ENCODE results near the gene PHLDB1. TPM values are rescaled to one million over a fixed set of nuclear protein-coding genes. Genes with fewer than 3 reads are reported as not detected.

PHLDB1 gene
- total and polyA plus RNA-seq, 5 donors, result 110 to 177 (median 136) TPM

DNA sequence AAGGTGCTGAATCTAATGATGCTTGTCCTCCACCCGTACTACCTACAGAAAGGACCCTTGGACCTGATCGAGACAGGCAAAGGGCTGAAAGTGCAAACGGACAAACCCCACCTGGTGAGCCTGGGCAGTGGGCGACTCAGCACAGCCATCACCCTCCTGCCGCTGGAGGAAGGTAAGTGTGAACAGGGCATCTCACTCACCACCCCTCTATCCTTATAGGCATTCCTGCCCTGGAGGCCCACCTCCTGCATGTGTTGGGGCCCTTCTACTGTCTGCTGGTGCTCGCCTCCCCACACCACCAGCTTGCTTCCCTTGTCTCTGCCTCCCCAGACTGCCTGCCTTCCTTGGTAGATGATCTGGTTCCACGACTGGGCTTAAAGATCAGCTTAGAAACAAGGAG is 7.1 kb downstream of the PHLDB1 start:
- WGBS, result 74% methylated on average over 7 of the region's 7 CpGs
- DNase-seq (peak in 1 of 3 donors; percentile 9), ATAC-seq (no peak)
- no peaks in the 10 kb centered on the region for H3K27me3 ChIP-seq (ENCODE audit: control insufficient read depth, insufficient read depth)
- H3K27ac ChIP-seq (ENCODE audit: low read length), result no peak overlapping the region
- H3K4me3 ChIP-seq (ENCODE audit: low read length), result no peak overlapping the region
- H3K4me1 ChIP-seq (ENCODE audit: control insufficient read depth, insufficient read depth, low read length), result peaks cover 14% of the 10 kb centered on the region
- no peaks in the 10 kb centered on the region for H3K9me3 ChIP-seq (ENCODE audit: control insufficient read depth, low read length)
- intact Hi-C loops (cut with DNase I), result no loop called here

DNA sequence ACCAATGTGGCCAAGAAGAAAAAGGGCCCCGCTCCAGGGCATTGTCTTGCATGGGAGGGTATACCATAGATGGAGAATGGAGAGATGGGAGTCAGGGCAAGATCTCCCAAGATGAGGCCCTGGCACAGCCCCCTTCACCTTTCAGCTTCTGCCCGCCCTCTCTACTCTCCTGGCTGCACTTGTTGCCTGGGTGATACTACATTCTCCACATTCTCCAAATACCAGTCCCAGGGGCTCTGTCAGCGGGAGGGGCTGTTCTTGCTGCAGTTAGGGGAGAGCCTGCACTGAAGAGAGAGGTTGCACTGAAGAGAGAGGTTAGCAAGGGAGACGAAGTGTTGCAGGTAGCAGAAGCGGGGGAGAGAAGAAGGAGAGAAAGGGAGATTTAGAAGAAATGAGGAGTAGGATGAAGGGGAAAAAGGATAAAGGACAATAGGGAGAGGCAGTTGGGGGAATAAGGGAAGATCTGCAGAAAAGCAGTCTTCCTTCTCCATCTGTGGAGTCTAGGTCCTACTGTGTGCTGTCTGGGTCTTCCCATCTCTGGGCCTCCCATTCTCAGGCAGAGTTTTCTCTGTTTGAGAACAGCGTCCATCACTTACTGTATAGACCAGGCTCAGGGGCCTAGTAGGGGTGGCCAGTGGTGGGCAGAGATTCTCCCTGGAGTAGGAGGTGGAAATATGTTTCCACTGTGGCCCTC is 8.0 kb downstream of the PHLDB1 start:
- H3K9me3 ChIP-seq (ENCODE audit: control insufficient read depth, low read length), result no peaks in the 10 kb centered on the region
- no peak overlapping the region for H3K27ac ChIP-seq (ENCODE audit: low read length)
- 84% methylated on average over 6 of the region's 6 CpGs for WGBS
- no peaks in the 10 kb centered on the region for H3K27me3 ChIP-seq (ENCODE audit: control insufficient read depth, insufficient read depth)
- peaks cover 20% of the 10 kb centered on the region for H3K4me1 ChIP-seq (ENCODE audit: control insufficient read depth, insufficient read depth, low read length)
- H3K4me3 ChIP-seq (ENCODE audit: low read length), result no peak overlapping the region
- ATAC-seq, result no peak
- intact Hi-C loops (cut with DNase I), result no loop called here
- peak in 2 of 3 donors; percentile 2 to 30 for DNase-seq

DNA sequence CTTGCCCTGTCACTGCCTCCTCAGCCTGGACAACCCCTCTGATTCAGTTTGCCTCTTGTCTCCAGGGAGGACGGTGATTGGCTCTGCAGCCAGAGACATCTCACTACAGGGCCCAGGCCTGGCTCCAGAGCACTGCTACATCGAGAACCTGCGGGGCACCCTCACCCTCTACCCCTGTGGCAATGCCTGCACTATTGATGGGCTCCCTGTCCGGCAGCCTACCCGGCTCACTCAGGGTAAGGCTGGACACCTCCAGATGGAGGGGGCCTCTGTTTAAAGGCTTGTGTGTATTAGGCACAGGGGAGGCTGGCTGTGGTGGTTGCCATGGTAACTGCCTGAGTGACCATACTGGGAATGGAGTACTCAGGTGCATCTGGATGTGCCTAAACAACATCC is 8.6 kb downstream of the PHLDB1 start:
- 79% methylated on average over 5 of the region's 5 CpGs for WGBS
- no peak overlapping the region for H3K4me3 ChIP-seq (ENCODE audit: low read length)
- intact Hi-C loops (cut with DNase I), result no loop called here
- no peak overlapping the region for H3K27ac ChIP-seq (ENCODE audit: low read length)
- DNase-seq, result peak in 1 of 3 donors; percentile 47
- no peaks in the 10 kb centered on the region for H3K27me3 ChIP-seq (ENCODE audit: control insufficient read depth, insufficient read depth)
- ATAC-seq, result no peak
- H3K4me1 ChIP-seq (ENCODE audit: control insufficient read depth, insufficient read depth, low read length), result peaks cover 25% of the 10 kb centered on the region
- no peaks in the 10 kb centered on the region for H3K9me3 ChIP-seq (ENCODE audit: control insufficient read depth, low read length)

DNA sequence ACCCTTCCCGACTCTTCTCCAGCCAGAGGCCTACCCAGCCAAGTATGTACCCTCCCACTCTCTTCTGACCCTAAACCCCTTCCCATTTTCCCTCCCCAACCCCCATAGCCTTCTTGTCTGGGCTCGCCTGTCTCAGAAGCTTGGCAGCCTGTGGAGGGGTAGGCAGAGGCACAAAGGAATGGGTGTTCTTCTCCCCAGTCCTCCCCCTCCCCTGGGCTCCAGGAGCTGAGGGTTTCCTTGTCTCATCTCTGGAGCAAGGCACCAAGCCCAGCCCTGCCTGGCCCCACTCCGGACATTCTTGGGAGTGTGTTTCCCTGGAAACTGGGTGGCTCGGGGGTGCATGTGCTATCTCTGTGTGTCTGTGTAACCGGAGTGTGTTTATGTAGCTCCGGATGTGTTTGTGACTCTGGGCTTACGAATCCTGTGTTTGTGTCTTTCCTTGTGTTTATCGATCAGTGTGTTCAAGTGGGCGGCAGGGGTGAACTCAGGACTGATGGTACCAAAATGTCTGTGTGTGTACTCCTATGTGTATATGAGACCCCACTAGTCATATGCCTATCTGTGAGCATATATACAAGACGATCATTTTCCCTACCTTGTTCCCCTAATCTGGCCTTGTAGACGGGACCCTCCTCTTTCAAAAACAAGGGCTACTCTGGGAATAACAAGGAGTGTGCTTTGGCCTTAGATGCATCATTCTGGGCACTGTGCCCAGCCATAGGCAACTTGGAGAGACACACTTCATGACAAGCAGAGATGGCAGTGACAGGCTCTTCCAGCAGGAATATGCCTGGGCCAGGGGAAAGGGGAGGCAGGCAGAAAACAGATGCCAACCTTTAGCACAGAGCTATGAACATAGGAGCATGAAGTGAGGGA is 10.9 kb downstream of the PHLDB1 start:
- DNase-seq, result peak; percentile 90 to 94 (median 92)
- WGBS, result 22% methylated on average over 11 of the region's 11 CpGs
- peaks cover 26% of the 10 kb centered on the region for H3K4me1 ChIP-seq (ENCODE audit: control insufficient read depth, insufficient read depth, low read length)

DNA sequence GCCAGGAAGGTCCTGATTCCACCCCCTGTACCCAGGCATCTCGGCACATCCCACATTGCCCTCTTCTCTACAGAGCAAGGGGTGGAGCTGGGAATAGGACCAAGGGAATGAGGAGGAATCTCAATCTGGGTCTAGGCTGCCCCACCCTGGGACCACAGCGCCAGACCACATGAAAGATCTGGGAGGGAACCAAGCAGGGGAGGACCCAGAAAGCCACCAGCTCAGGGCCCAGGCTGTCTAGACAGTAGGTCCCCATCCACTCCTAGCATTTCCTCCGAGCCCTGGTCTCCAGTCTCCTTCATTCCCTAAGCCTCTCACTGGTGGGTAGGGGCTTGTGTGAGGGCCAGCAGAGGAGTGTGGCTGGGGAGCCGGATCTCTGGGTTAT is 11.6 kb downstream of the PHLDB1 start:
- WGBS, result 19% methylated on average over 4 of the region's 4 CpGs
- Histone ChIP-seq H3K9me3 (ENCODE audit: control insufficient read depth, low read length) (no peaks in the 10 kb centered on the region), H3K27ac (ENCODE audit: low read length) (peak overlapping the region; percentile 90), H3K4me1 (ENCODE audit: control insufficient read depth, insufficient read depth, low read length) (peaks cover 22% of the 10 kb centered on the region), H3K27me3 (ENCODE audit: control insufficient read depth, insufficient read depth) (no peaks in the 10 kb centered on the region), H3K4me3 (ENCODE audit: low read length) (no peak overlapping the region)
- peak; percentile 46 to 50 for ATAC-seq
- DNase-seq, result peak; percentile 84 to 88 (median 84)
- intact Hi-C loops (cut with DNase I), result no loop called here

More for the DNA sequence above, 10.9 kb downstream of the PHLDB1 start:
- H3K27ac ChIP-seq (ENCODE audit: low read length), result peak overlapping the region; percentile 90
- H3K4me3 ChIP-seq (ENCODE audit: low read length), result no peak overlapping the region
- intact Hi-C loops (cut with DNase I), result no loop called here
- peak; percentile 51 to 62 for ATAC-seq
- no peaks in the 10 kb centered on the region for H3K9me3 ChIP-seq (ENCODE audit: control insufficient read depth, low read length)
- no peaks in the 10 kb centered on the region for H3K27me3 ChIP-seq (ENCODE audit: control insufficient read depth, insufficient read depth)

DNA sequence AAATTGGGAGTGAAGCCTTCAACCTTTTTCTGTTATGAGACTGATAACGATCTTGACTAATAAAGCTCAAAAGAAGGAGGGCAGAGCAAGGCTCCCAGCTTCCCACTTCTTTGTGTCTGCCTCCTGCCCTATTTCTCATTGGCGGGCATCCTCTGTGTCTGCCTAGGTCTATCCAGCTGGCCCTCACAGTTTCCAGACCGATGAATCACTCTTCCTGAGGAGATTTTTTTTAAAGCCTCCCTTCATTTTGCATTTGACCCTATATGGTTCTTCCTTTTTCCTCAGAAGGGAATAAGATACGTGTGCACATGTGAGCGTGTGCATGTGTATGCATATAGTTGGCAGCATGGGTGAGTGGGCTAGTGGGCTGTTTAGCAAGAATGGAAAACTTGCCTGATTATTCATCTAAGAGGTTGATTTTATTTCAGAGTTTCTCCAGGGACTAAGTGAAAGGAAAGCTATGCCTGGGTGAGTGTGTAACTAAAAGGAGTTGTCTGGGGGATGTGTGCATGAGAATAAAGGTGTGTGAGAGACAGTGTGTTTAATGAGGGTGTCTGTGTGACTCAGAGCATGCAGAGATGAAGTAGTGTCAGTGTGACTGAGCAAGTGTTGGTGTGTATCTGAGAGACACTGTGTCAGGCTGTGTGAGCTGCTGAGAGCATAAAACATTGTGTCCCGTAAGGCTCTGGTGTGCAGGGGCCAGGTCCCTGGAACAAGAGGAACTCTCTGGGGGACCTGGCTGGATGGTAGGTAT is 12.2 kb downstream of the PHLDB1 start:
- ATAC-seq, result peak; percentile 40 to 67
- intact Hi-C loops (cut with DNase I), result no loop called here
- Histone ChIP-seq H3K4me3 (ENCODE audit: low read length) (no peak overlapping the region), H3K9me3 (ENCODE audit: control insufficient read depth, low read length) (no peaks in the 10 kb centered on the region), H3K27me3 (ENCODE audit: control insufficient read depth, insufficient read depth) (no peaks in the 10 kb centered on the region), H3K4me1 (ENCODE audit: control insufficient read depth, insufficient read depth, low read length) (peaks cover 22% of the 10 kb centered on the region), H3K27ac (ENCODE audit: low read length) (peak overlapping the region; percentile 90)
- DNase-seq, result peak; percentile 70 to 83 (median 81)
- WGBS, result 36% methylated on average over 6 of the region's 6 CpGs

DNA sequence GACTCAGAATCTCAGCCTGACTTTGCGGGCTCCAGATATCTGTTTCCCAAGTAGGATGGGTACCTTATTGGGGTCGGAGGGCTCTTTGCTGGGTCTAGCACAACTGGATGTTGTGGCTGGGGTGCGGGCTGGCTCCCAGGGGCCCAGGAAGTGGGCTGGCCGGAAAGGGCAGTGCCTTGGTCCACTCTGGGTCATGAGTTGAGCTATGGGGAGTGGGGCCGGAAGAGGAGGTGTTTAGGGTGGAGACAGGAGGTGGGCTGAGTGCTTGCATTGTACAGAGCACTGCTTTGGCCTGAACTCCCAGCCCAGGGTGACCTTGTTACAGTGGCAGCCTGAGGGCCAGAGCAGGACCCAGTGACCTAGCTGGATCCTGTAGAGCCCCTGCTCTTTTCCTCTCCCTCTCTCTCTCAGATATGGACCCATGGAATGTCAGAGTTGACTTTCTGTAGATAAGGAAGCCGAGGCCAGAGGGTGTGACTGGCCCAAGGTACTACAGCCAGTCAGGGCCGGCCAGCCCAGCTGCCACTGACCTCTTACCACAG is 13.2 kb downstream of the PHLDB1 start:
- no peaks in the 10 kb centered on the region for H3K9me3 ChIP-seq (ENCODE audit: control insufficient read depth, low read length)
- peak in 2 of 3 donors; percentile 68 to 69 for DNase-seq
- no peak overlapping the region for H3K4me3 ChIP-seq (ENCODE audit: low read length)
- ATAC-seq, result peak; percentile 1 to 40
- H3K27me3 ChIP-seq (ENCODE audit: control insufficient read depth, insufficient read depth), result no peaks in the 10 kb centered on the region
- peak overlapping the region; percentile 81 for H3K27ac ChIP-seq (ENCODE audit: low read length)
- intact Hi-C loops (cut with DNase I), result no loop called here
- H3K4me1 ChIP-seq (ENCODE audit: control insufficient read depth, insufficient read depth, low read length), result peaks cover 26% of the 10 kb centered on the region
- WGBS, result 46% methylated on average over 7 of the region's 7 CpGs

DNA sequence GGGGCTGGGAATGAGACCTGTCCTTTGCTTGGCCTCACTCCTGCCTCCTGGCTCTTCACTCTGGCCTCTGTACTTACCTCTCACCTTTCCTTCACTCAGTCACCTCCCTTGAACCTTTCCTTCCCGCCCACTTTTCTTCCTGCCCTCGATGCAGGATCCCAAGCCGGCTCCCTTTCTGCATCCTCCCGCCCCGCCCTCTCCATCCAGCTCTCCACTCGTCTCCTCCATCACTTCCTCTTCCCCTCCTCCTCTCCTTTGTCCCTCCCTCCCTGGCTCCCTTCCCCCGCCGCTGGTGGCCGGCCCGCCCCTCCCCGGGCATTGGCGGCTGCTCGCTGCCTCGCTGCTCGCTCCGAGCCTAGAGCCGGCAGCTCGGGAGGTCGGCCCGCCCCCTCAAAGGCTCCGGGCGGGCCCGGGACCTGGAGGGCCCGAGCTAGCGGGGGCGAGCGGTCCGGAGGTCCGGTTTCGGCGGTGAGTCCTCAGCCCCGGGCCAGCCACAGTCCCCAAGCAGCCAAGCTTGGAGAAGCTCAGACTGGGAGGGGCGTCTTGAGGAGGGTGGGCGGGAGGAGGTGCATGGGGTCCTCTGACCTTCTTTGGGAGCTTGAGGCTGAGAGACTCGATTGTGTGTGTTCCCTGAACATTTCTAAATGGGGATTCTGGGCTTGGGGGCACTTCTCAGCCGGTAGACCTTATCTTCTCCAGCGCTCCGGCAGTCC is 13.8 kb downstream of the PHLDB1 start:
- Histone ChIP-seq H3K27ac (ENCODE audit: low read length) (peak overlapping the region; percentile 84), H3K4me3 (ENCODE audit: low read length) (peak overlapping the region; percentile 63), H3K9me3 (ENCODE audit: control insufficient read depth, low read length) (no peaks in the 10 kb centered on the region), H3K4me1 (ENCODE audit: control insufficient read depth, insufficient read depth, low read length) (peaks cover 26% of the 10 kb centered on the region), H3K27me3 (ENCODE audit: control insufficient read depth, insufficient read depth) (no peaks in the 10 kb centered on the region)
- WGBS, result 3% methylated on average over 38 of the region's 38 CpGs
- ATAC-seq, result peak; percentile 63 to 68
- intact Hi-C loops (cut with DNase I), result no loop called here
- DNase-seq, result peak; percentile 91 to 96 (median 95)

DNA sequence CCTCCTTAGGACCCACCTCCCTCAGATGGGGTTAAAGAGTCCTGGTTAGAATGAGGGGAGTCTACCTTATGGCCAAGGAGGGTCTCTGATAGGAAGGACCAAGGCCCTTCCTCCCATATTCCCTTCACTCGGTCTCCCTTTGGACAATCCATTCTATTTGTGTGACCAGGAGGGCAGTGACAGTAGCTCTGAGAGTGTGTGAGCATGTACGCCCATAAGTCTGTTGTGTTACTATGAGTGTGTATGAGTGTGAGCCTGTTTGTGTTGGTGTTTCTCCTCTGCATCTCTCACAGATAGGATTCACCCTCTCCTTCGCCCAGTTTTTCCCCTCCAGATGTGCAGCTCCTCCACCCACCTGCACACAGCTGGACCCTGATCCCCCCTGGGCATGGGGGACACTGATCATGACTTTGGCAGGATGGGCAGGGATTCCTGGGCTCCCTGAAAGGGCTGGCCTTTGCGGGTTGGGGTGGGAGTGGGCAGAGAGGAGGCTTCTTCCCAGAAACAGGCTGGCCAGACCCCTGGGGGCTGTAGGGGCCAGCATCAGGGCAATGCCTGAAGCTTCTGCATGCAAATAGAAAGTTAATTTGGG is 14.5 kb downstream of the PHLDB1 start:
- DNase-seq, result peak in 1 of 3 donors; percentile 39
- peak overlapping the region; percentile 84 for H3K27ac ChIP-seq (ENCODE audit: low read length)
- H3K4me1 ChIP-seq (ENCODE audit: control insufficient read depth, insufficient read depth, low read length), result peaks cover 26% of the 10 kb centered on the region
- ATAC-seq, result no peak
- H3K4me3 ChIP-seq (ENCODE audit: low read length), result peak overlapping the region; percentile 63
- H3K27me3 ChIP-seq (ENCODE audit: control insufficient read depth, insufficient read depth), result no peaks in the 10 kb centered on the region
- intact Hi-C loops (cut with DNase I), result no loop called here
- no peaks in the 10 kb centered on the region for H3K9me3 ChIP-seq (ENCODE audit: control insufficient read depth, low read length)
- 46% methylated on average over 4 of the region's 4 CpGs for WGBS
